Gastroesophageal sphincter (tissue), 4 donors: ENCODE data around the gene AKAP13. TPM values are rescaled to one million over a fixed set of nuclear protein-coding genes. Genes with fewer than 3 reads are reported as not detected.

Source experiments
- ATAC-seq: fragments of 150-250 bp; one replicate; pipeline ENCODE4 v1.9.1; 2016; ENCODE audit warnings: mild to moderate bottlenecking, moderate library complexity
- H3K27ac ChIP-seq, 4 donors: fragments of 200-600 bp; sonication (generic) in 3 of 4; 1 replicate in 3 of 4; 2 replicates in 1 of 4; pipeline ENCODE4 v1.5.1; 2016 to 2019
- H3K27me3 ChIP-seq: fragments of 200-600 bp; sonication (generic); one replicate; pipeline ENCODE4 v1.5.1; 2019
- H3K36me3 ChIP-seq, 2 donors: fragments of 200-600 bp; sonication (generic); one replicate each; pipeline ENCODE4 v1.5.1; 2019; ENCODE audit warnings: control low read depth in 1 of 2
- H3K4me1 ChIP-seq, 3 donors: fragments of 200-600 bp; sonication (generic); 1 replicate in 2 of 3; 2 replicates in 1 of 3; pipeline ENCODE4 v1.5.1; 2016 to 2019; ENCODE audit warnings: control low read depth in 2 of 3
- H3K4me3 ChIP-seq, 2 donors: fragments of 200-600 bp; sonication (generic); one replicate each; pipeline ENCODE4 v1.5.1; 2019; ENCODE audit warnings: mild to moderate bottlenecking in 1 of 2, moderate library complexity in 1 of 2
- H3K9me3 ChIP-seq, 3 donors: fragments of 200-600 bp; sonication (generic); one replicate each; pipeline ENCODE4 v1.5.1; 2017 to 2019; ENCODE audit warnings: control low read depth in 2 of 3
- EP300 ChIP-seq: sonication (generic); formaldehyde crosslinking; IDR thresholded peaks from one replicate; pipeline ENCODE4 v1.6.1; 2017; ENCODE audit warnings: antibody characterized with exemption, mild to moderate bottlenecking
- POLR2A ChIP-seq, 2 donors: fragments of 450-650 bp; IDR thresholded peaks; one replicate each; pipeline ENCODE4 v1.6.1; 2017; ENCODE audit warnings: antibody characterized with exemption in 2 of 2, mild to moderate bottlenecking in 2 of 2, moderate library complexity in 1 of 2
- POLR2AphosphoS5 ChIP-seq: sonication (generic); formaldehyde crosslinking; IDR thresholded peaks from one replicate; pipeline ENCODE4 v1.6.1; 2017; ENCODE audit warnings: antibody characterized with exemption
- WGBS, 2 donors: methylation state at CpG; one replicate each; pipeline ENCODE4 v1.1.5; 2018; ENCODE audit warnings: low coverage in 1 of 2; 5-methylcytosine and 5-hydroxymethylcytosine counted together
- total RNA-seq, 4 donors: library from RNA; depleted of rRNA; stranded (reverse); fragments of >200 nt; gene quantifications; one replicate each; pipeline ENCODE4 v1.1.0, GENCODE V29; 2016
- TF ChIP-seq, protein P1 (sequence below), 4 experiments: fragments of 200-600 bp in 2 of 4; fragments of 450-650 bp in 2 of 4; sonication (generic) in 1 of 4; IDR thresholded peaks; one replicate each; pipeline ENCODE4 v1.5.1; 2017 to 2019; ENCODE audit warnings: antibody characterized with exemption in 4 of 4, mild to moderate bottlenecking in 2 of 4, moderate library complexity in 2 of 4

The AKAP13 gene
- total RNA-seq, 4 donors from 2014 or later, result 196 to 252 (median 215) TPM

- ATAC-seq, result no peak
- H3K4me3 ChIP-seq, result no peak overlapping the region
- 92 to 94% methylated on average over 4 of the region's 4 CpGs for WGBS, 2 donors
- H3K9me3 ChIP-seq, result no peaks in the 10 kb centered on the region
- no peaks in the 10 kb centered on the region for H3K27me3 ChIP-seq
- TF ChIP-seq POLR2A (IDR thresholded peaks at IDR 0.05), result no peak
- no peak for TF ChIP-seq EP300
- no peak for TF ChIP-seq POLR2AphosphoS5
- TF ChIP-seq, protein P1, sequence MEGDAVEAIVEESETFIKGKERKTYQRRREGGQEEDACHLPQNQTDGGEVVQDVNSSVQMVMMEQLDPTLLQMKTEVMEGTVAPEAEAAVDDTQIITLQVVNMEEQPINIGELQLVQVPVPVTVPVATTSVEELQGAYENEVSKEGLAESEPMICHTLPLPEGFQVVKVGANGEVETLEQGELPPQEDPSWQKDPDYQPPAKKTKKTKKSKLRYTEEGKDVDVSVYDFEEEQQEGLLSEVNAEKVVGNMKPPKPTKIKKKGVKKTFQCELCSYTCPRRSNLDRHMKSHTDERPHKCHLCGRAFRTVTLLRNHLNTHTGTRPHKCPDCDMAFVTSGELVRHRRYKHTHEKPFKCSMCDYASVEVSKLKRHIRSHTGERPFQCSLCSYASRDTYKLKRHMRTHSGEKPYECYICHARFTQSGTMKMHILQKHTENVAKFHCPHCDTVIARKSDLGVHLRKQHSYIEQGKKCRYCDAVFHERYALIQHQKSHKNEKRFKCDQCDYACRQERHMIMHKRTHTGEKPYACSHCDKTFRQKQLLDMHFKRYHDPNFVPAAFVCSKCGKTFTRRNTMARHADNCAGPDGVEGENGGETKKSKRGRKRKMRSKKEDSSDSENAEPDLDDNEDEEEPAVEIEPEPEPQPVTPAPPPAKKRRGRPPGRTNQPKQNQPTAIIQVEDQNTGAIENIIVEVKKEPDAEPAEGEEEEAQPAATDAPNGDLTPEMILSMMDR (IDR thresholded peaks at IDR 0.05), result no peak
- H3K27ac ChIP-seq, result no peak overlapping the region
- peaks cover 16 to 75% (median 33%) of the 10 kb centered on the region in 3 donors for H3K4me1 ChIP-seq
- H3K36me3 ChIP-seq, result peaks cover 0 to 5% of the 10 kb centered on the region in 2 donors
Measured at GRCh38 chr15:85491691-85492090, 111.3 kb downstream of the AKAP13 start.

DNA sequence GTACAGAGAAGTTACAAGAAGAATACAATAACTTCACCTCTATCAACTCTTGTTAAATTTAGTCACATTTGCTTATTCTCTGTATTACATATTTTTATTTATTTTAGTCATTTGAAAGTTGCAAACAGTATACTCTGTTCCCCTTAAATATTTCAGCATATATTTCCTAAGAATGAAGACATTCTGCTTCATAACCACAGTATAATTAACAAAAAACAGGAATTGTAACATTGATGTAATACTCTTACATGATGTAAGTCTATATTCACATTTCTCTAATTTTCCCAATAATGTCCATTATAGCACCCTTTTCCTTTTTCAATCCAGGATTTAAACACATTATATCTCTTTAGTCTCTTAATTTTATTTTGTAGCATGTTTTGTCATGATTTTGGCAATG, 112.0 kb downstream of the AKAP13 start:
- Histone ChIP-seq H3K4me1 (peaks cover 16 to 81% (median 38%) of the 10 kb centered on the region in 3 donors), H3K36me3 (peaks cover 0 to 5% of the 10 kb centered on the region in 2 donors), H3K4me3 (no peak overlapping the region), H3K27me3 (no peaks in the 10 kb centered on the region), H3K27ac (no peak overlapping the region), H3K9me3 (no peaks in the 10 kb centered on the region)
- no peak for TF ChIP-seq EP300
- TF ChIP-seq, protein P1 (IDR thresholded peaks at IDR 0.05), result no peak
- TF ChIP-seq POLR2A (IDR thresholded peaks at IDR 0.05), result no peak
- TF ChIP-seq POLR2AphosphoS5, result no peak
- ATAC-seq, result no peak

GRCh38 chr15:85493260-85493659, 112.9 kb downstream of the AKAP13 start:
- TF ChIP-seq POLR2AphosphoS5 (no peak), POLR2A (IDR thresholded peaks at IDR 0.05) (no peak), EP300 (no peak)
- TF ChIP-seq, protein P1 (IDR thresholded peaks at IDR 0.05), result no peak
- no peak overlapping the region for H3K4me3 ChIP-seq
- ATAC-seq, result no peak
- H3K36me3 ChIP-seq, result no peaks in the 10 kb centered on the region
- H3K9me3 ChIP-seq, result no peaks in the 10 kb centered on the region
- WGBS, 2 donors, result 56 to 92% methylated on average over 1 of the region's 1 CpG
- peaks cover 16 to 81% (median 44%) of the 10 kb centered on the region in 3 donors for H3K4me1 ChIP-seq
- no peak overlapping the region for H3K27ac ChIP-seq
- H3K27me3 ChIP-seq, result no peaks in the 10 kb centered on the region

DNA sequence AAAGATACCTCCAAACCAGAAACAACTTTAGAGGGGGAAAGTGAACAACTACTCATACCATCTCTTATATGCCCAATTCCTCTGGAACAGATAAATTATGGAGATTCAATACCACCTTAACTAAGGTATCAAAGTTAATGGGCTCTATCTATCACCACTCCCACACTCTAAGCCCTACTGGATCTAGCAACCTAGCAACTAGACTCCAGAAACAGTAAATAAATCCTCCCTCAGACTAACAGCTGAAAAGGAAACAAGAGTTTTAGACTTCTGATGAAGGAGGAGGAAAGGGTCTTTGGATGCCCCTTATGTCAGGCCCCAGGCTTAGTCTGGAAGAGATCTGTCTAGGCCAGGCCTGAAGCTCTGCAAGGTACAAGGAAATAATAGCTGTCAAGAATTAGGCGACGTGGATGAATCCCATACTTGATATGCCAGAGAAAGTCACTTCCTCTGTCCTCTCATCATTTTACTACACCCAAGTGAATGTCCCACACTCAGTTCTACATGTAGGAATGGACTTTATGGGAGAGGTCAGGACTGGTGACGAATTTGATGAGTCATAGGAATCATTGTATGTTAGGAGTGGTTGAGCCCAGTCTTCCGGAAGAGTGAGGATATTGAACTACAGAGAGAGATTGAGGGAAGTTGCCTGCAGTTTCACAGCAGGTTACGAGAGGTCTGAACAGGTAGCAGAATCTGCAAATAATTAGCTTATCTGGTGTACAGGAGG, 113.8 kb downstream of the AKAP13 start:
- Histone ChIP-seq H3K27me3 (no peaks in the 10 kb centered on the region), H3K36me3 (no peaks in the 10 kb centered on the region), H3K4me3 (no peak overlapping the region), H3K4me1 (peaks cover 17 to 81% (median 41%) of the 10 kb centered on the region in 3 donors), H3K27ac (peak overlapping the region; percentile 44 to 67 (median 49)), H3K9me3 (no peaks in the 10 kb centered on the region)
- ATAC-seq, result peak; percentile 82
- 43 to 58% methylated on average over 5 of the region's 5 CpGs for WGBS, 2 donors
- no peak for TF ChIP-seq EP300
- TF ChIP-seq, protein P1 (IDR thresholded peaks at IDR 0.05), result no peak

GRCh38 chr15:85495096-85495495, 114.7 kb downstream of the AKAP13 start:
- ATAC-seq, result no peak
- no peak overlapping the region for H3K4me3 ChIP-seq
- WGBS, 2 donors, result 47 to 50% methylated on average over 3 of the region's 3 CpGs
- no peaks in the 10 kb centered on the region for H3K36me3 ChIP-seq
- no peak for TF ChIP-seq POLR2AphosphoS5
- no peak for TF ChIP-seq EP300
- no peak for TF ChIP-seq POLR2A (IDR thresholded peaks at IDR 0.05)
- TF ChIP-seq, protein P1 (IDR thresholded peaks at IDR 0.05), result no peak
- peaks cover 26 to 81% (median 46%) of the 10 kb centered on the region in 3 donors for H3K4me1 ChIP-seq
- no peaks in the 10 kb centered on the region for H3K27me3 ChIP-seq
- no peaks in the 10 kb centered on the region for H3K9me3 ChIP-seq
- H3K27ac ChIP-seq, result peak overlapping the region in 3 of 4 donors; percentile 9 to 51 (median 50)
